HCT116 (cell line): ENCODE data around the gene LEUTX. TPM values are rescaled to one million over a fixed set of nuclear protein-coding genes. Genes with fewer than 3 reads are reported as not detected.

Experiments
- ATAC-seq: fragments of 200-7000 bp; cut with Tn5 transposase; 2 replicates; pipeline ENCODE4 v1.9.1; 2020; ENCODE audit warnings: mild to moderate bottlenecking, moderate library complexity
- BruUV-seq: library from RNA; stranded (reverse); fragments of 400-500 nt; replicated peaks from 2 replicates; lab custom pipeline; 2021; lab: Mats Ljungman, UMichigan
- CTCF ChIA-PET: fragments of 300-600 bp; sonication (Branson Sonifier 250); formaldehyde crosslinking; loops from one replicate; lab custom pipeline; 2021; ENCODE audit warnings: antibody characterized with exemption; lab: Charles Lee
- POLR2A ChIA-PET: fragments of 300-600, 350-600 bp; sonication (Branson Sonifier 250); formaldehyde crosslinking; loops from one replicate; lab custom pipeline; 2021; ENCODE audit warnings: antibody characterized with exemption; lab: Charles Lee
- RAD21 ChIA-PET, 2 experiments: fragments of 300-600 bp; sonication (Branson Sonifier 250); formaldehyde crosslinking; loops; one replicate each; lab custom pipeline; 2023; ENCODE audit warnings: low total read pairs in 2 of 2; ENCODE audit not compliant: uncharacterized antibody in 2 of 2, unreplicated experiment in 2 of 2, low non-redundant PET in 1 of 2; lab: Charles Lee
- DNase-seq: peaks from one replicate; pipeline ENCODE4 v3.0.0-alpha.2; 2010; ENCODE audit warnings: low read depth, low spot score
- H2AFZ ChIP-seq: fragments of 200-600 bp; shearing (Covaris generic), sonication (generic); 2 replicates; pipeline ENCODE4 v1.6.1; 2017; ENCODE audit warnings: low read depth, mixed run types, mixed read lengths, antibody characterized with exemption, low read length; ENCODE audit not compliant: poor library complexity, severe bottlenecking
- H3K27ac ChIP-seq: 2 replicates; pipeline ENCODE4 v1.5.1; 2012; ENCODE audit warnings: low read depth, low read length
- H3K27me3 ChIP-seq: fragments of 200-600 bp; sonication (generic); 2 replicates; pipeline ENCODE4 v1.6.1; 2016; ENCODE audit warnings: mixed run types, low read length, mixed read lengths; ENCODE audit not compliant: insufficient read depth
- H3K36me3 ChIP-seq, 2 experiments: fragments of 200-500 bp in 1 of 2; fragments of 200-600 bp in 1 of 2; sonication (Bioruptor generic) in 1 of 2; sonication (generic) in 1 of 2; 2 replicates each; pipeline versions ENCODE4 v1.5.1 to v1.6.1; 2014 to 2016; ENCODE audit warnings: low read length in 2 of 2, inconsistent platforms in 1 of 2, mixed read lengths in 1 of 2, mixed run types in 1 of 2; ENCODE audit not compliant: insufficient read depth in 2 of 2, control insufficient read depth in 1 of 2
- H3K4me1 ChIP-seq, 2 experiments: fragments of 200-600 bp in 1 of 2; sonication (generic) in 1 of 2; 2 replicates each; pipeline versions ENCODE4 v1.5.1 to v1.6.1; 2012 to 2017; ENCODE audit warnings: low read length in 2 of 2, inconsistent platforms in 1 of 2, mild to moderate bottlenecking in 1 of 2, mixed read lengths in 1 of 2, mixed run types in 1 of 2, moderate library complexity in 1 of 2; ENCODE audit not compliant: insufficient read depth in 2 of 2, control insufficient read depth in 1 of 2
- H3K4me2 ChIP-seq: fragments of 200-600 bp; sonication (generic); 2 replicates; pipeline ENCODE4 v1.6.1; 2017; ENCODE audit warnings: mixed run types, low read length, mixed read lengths
- H3K4me3 ChIP-seq, 2 experiments: fragments of 200-600 bp in 1 of 2; sonication (generic) in 1 of 2; replicated peaks in 1 of 2; 2 replicates each; pipeline ENCODE4 v1.5.1; 2011 to 2016; ENCODE audit warnings: low read length in 2 of 2, control low read depth in 1 of 2, low read depth in 1 of 2, mild to moderate bottlenecking in 1 of 2, mixed read lengths in 1 of 2, mixed run types in 1 of 2
- H3K79me2 ChIP-seq: fragments of 200-600 bp; sonication (generic); 2 replicates; pipeline ENCODE4 v1.6.1; 2017; ENCODE audit warnings: mild to moderate bottlenecking, mixed run types, low read length, moderate library complexity, mixed read lengths; ENCODE audit not compliant: insufficient read depth
- H3K9ac ChIP-seq: fragments of 200-600 bp; sonication (generic); 2 replicates; pipeline ENCODE4 v1.6.1; 2016; ENCODE audit warnings: low read length, mixed read lengths
- H3K9me2 ChIP-seq: fragments of 200-600 bp; sonication (generic), shearing (Covaris generic); 2 replicates; pipeline ENCODE4 v1.6.1; 2017; ENCODE audit warnings: mixed run types, mild to moderate bottlenecking, moderate library complexity; ENCODE audit not compliant: insufficient read depth
- H3K9me3 ChIP-seq, 2 experiments: fragments of 200-500 bp in 1 of 2; fragments of 200-600 bp in 1 of 2; sonication (Bioruptor generic) in 1 of 2; sonication (generic) in 1 of 2; 2 replicates each; pipeline ENCODE4 v1.6.1; 2014 to 2017; ENCODE audit warnings: low read length in 2 of 2, mixed read lengths in 2 of 2, inconsistent platforms in 1 of 2, low read depth in 1 of 2, mild to moderate bottlenecking in 1 of 2, mixed run types in 1 of 2, moderate library complexity in 1 of 2; ENCODE audit not compliant: control insufficient read depth in 1 of 2, insufficient read depth in 1 of 2
- H4K20me1 ChIP-seq: fragments of 200-600 bp; sonication (generic), shearing (Covaris generic); 2 replicates; pipeline ENCODE4 v1.6.1; 2017; ENCODE audit warnings: mixed run types, mild to moderate bottlenecking, moderate library complexity; ENCODE audit not compliant: insufficient read depth
- CBX3 ChIP-seq: IDR thresholded peaks from 2 replicates; pipeline ENCODE4 v1.6.1; 2012; ENCODE audit warnings: low read depth
- CEBPB ChIP-seq: IDR thresholded peaks from 2 replicates; pipeline ENCODE4 v1.6.1; 2012; ENCODE audit warnings: low read depth
- CTCF ChIP-seq, 3 experiments: fragments of 200-600 bp in 1 of 3; sonication (generic) in 1 of 3; IDR thresholded peaks in 2 of 3; conservative IDR thresholded peaks in 1 of 3; 2 replicates each; pipeline ENCODE4 v1.5.1; 2012 to 2017; ENCODE audit warnings: low read depth in 2 of 3, low read length in 2 of 3, antibody characterized with exemption in 1 of 3, borderline replicate concordance in 1 of 3, control low read depth in 1 of 3, mild to moderate bottlenecking in 1 of 3, mixed read lengths in 1 of 3, mixed run types in 1 of 3, moderate library complexity in 1 of 3; ENCODE audit not compliant: insufficient read depth in 1 of 3
- EGR1 ChIP-seq: IDR thresholded peaks from 2 replicates; pipeline ENCODE4 v1.6.1; 2012; ENCODE audit warnings: low read depth
- EZH2 ChIP-seq: fragments of 200-600 bp; sonication (generic); IDR thresholded peaks from 2 replicates; pipeline ENCODE4 v1.6.1; 2017; ENCODE audit warnings: antibody characterized with exemption, mixed run types
- EZH2phosphoT487 ChIP-seq: fragments of 200-600 bp; IDR thresholded peaks from 2 replicates; pipeline ENCODE4 v1.6.1; 2018; ENCODE audit warnings: antibody characterized with exemption, borderline replicate concordance
- FOSL1 ChIP-seq: IDR thresholded peaks from 2 replicates; pipeline ENCODE4 v1.6.1; 2012; ENCODE audit warnings: low read depth
- JUND ChIP-seq: IDR thresholded peaks from 2 replicates; pipeline ENCODE4 v1.6.1; 2012
- MAX ChIP-seq: IDR thresholded peaks from 2 replicates; pipeline ENCODE4 v1.6.1; 2012
- POLR2A ChIP-seq: IDR thresholded peaks from 2 replicates; pipeline ENCODE4 v1.7.0; 2011; ENCODE audit warnings: borderline replicate concordance; ENCODE audit not compliant: insufficient read depth, insufficient read length; ENCODE audit errors: extremely low read depth
- POLR2AphosphoS5 ChIP-seq: IDR thresholded peaks from 2 replicates; pipeline ENCODE4 v1.6.1; 2011; ENCODE audit warnings: mild to moderate bottlenecking, low read depth, low read length, moderate library complexity
- RAD21 ChIP-seq: IDR thresholded peaks from 2 replicates; pipeline ENCODE4 v1.6.1; 2012; ENCODE audit warnings: low read depth, mild to moderate bottlenecking
- REST ChIP-seq: IDR thresholded peaks from 2 replicates; pipeline ENCODE4 v1.6.1; 2012; ENCODE audit warnings: low read depth
- SIN3A ChIP-seq: IDR thresholded peaks from 2 replicates; pipeline ENCODE4 v1.6.1; 2012; ENCODE audit warnings: low read depth
- SP1 ChIP-seq: IDR thresholded peaks from 2 replicates; pipeline ENCODE4 v1.6.1; 2012; ENCODE audit warnings: low read depth
- SRF ChIP-seq: IDR thresholded peaks from 2 replicates; pipeline ENCODE4 v1.6.1; 2012; ENCODE audit warnings: low read depth
- TCF7L2 ChIP-seq: IDR thresholded peaks from 2 replicates; pipeline ENCODE4 v1.7.0; 2011; ENCODE audit warnings: borderline replicate concordance, inconsistent platforms; ENCODE audit not compliant: insufficient read depth, insufficient read length; ENCODE audit errors: extremely low read depth
- YY1 ChIP-seq: IDR thresholded peaks from 2 replicates; pipeline ENCODE4 v1.6.1; 2011; ENCODE audit warnings: low read length, low read depth, moderate library complexity, mild to moderate bottlenecking; ENCODE audit not compliant: insufficient replicate concordance; ENCODE audit errors: extremely low read depth
- intact Hi-C: fragments of 100-400 bp; cut with micrococcal nuclease; formaldehyde crosslinking; loops from 2 replicates; pipeline ENCODE4 v1.10.0; 2022
- total RNA-seq: library from RNA; stranded (reverse); gene quantifications from one replicate; pipeline ENCODE4 v1.2.1, GENCODE V29; 2021; ENCODE audit not compliant: unreplicated experiment

Gene LEUTX
- total RNA-seq, 1 experiment from 2014 or later = not detected

- TF ChIP-seq REST (no peak), YY1 (no peak), MAX (no peak), TCF7L2 (no peak), SIN3A (no peak), SRF (no peak), SP1 (no peak), FOSL1 (no peak)
Measured at GRCh38 chr19:39817888-39818561, 39.4 kb downstream of the LEUTX start (continued).

GRCh38 chr19:39818626-39819097, 40.0 kb downstream of the LEUTX start:
- POLR2A ChIA-PET = no interaction called here
- no peaks in the 10 kb centered on the region for H3K9me3 ChIP-seq
- H3K9me2 ChIP-seq = no peaks in the 10 kb centered on the region
- intact Hi-C loops = no loop called here
- H3K4me3 ChIP-seq = no peak overlapping the region
- DNase-seq = no peak
- H3K9ac ChIP-seq = no peak overlapping the region
- RAD21 ChIA-PET = no interaction called here
- no peaks in the 10 kb centered on the region for H4K20me1 ChIP-seq
- no peaks in the 10 kb centered on the region for H3K79me2 ChIP-seq
- CTCF ChIA-PET = no interaction called here
- H2AFZ ChIP-seq = no peak overlapping the region
- H3K4me2 ChIP-seq = no peak overlapping the region
- H3K4me1 ChIP-seq = no peaks in the 10 kb centered on the region
- H3K36me3 ChIP-seq = no peaks in the 10 kb centered on the region
- no peak for ATAC-seq
- no peak overlapping the region for H3K27ac ChIP-seq
- H3K27me3 ChIP-seq = no peaks in the 10 kb centered on the region
- no TSS peak for BruUV-seq
- TF ChIP-seq SIN3A = no peak
- no peak for TF ChIP-seq EGR1
- no peak for TF ChIP-seq CBX3
- TF ChIP-seq CTCF (IDR thresholded peaks at IDR 0.05 in 2 of 3, conservative IDR thresholded peaks at IDR 0.05 in 1 of 3; ENCODE audit: borderline replicate concordance in 1 of 3, insufficient read depth in 1 of 3, low read depth in 2 of 3, low read length in 2 of 3) = no peak
- no peak for TF ChIP-seq EZH2
- TF ChIP-seq SRF = no peak
- TF ChIP-seq JUND = no peak
- TF ChIP-seq MAX = no peak
- TF ChIP-seq POLR2A = no peak
- no peak for TF ChIP-seq TCF7L2
- TF ChIP-seq CEBPB = no peak
- no peak for TF ChIP-seq RAD21
- TF ChIP-seq POLR2AphosphoS5 = no peak
- no peak for TF ChIP-seq EZH2phosphoT487
